Measurements from ENCODE around the gene CPXM2.

The CPXM2 gene

GRCh38 chr10:123891144-123892071, at the start of gene CPXM2:
CPXM2 (minus strand) TSS chr10:123891807; CDS start chr10:123891659, 148 bp downstream.
- DNase-seq, result no peak

- DNase-seq, result no peak
Measured at GRCh38 chr10:123939591-123939990, 48.0 kb upstream of the CPXM2 start.

GRCh38 chr10:123938890-123939289, 47.3 kb upstream of the CPXM2 start:
- no peak for DNase-seq

GRCh38 chr10:123936426-123936825, 44.8 kb upstream of the CPXM2 start:
- DNase-seq, result no peak

- DNase-seq, result no peak
Measured at GRCh38 chr10:123935680-123936079, 44.1 kb upstream of the CPXM2 start.

GRCh38 chr10:123934846-123935245, 43.2 kb upstream of the CPXM2 start:
- DNase-seq, result no peak

- DNase-seq, result no peak
Measured at GRCh38 chr10:123930340-123931001, 38.9 kb upstream of the CPXM2 start.

- no peak for DNase-seq
Measured at GRCh38 chr10:123929791-123930190, 38.2 kb upstream of the CPXM2 start.

GRCh38 chr10:123928427-123928826, 36.8 kb upstream of the CPXM2 start:
- no peak for DNase-seq

GRCh38 chr10:123926401-123927264, 35.0 kb upstream of the CPXM2 start:
- DNase-seq, result no peak

- DNase-seq, result no peak
Measured at GRCh38 chr10:123922126-123922525, 30.5 kb upstream of the CPXM2 start.

- no peak for DNase-seq
Measured at GRCh38 chr10:123916775-123917174, 25.2 kb upstream of the CPXM2 start.

GRCh38 chr10:123913688-123914268, 22.2 kb upstream of the CPXM2 start:
- peak; percentile 51 for DNase-seq

GRCh38 chr10:123912871-123913270, 21.3 kb upstream of the CPXM2 start:
- DNase-seq, result no peak

- no peak for DNase-seq
Measured at GRCh38 chr10:123912466-123912865, 20.9 kb upstream of the CPXM2 start.

- DNase-seq, result peak; percentile 3
Measured at GRCh38 chr10:123911866-123912265, 20.3 kb upstream of the CPXM2 start.

- DNase-seq, result no peak
Measured at GRCh38 chr10:123909866-123910265, 18.3 kb upstream of the CPXM2 start.

GRCh38 chr10:123909426-123909825, 17.8 kb upstream of the CPXM2 start:
- DNase-seq, result no peak

GRCh38 chr10:123908379-123908778, 16.8 kb upstream of the CPXM2 start:
- no peak for DNase-seq

GRCh38 chr10:123906884-123907652, 15.5 kb upstream of the CPXM2 start:
- no peak for DNase-seq

- DNase-seq, result no peak
Measured at GRCh38 chr10:123906296-123906695, 14.7 kb upstream of the CPXM2 start.

GRCh38 chr10:123904834-123905409, 13.3 kb upstream of the CPXM2 start:
- DNase-seq, result no peak
